ENCODE measurements around the gene WFIKKN2.

Gene WFIKKN2

GRCh38 chr17:50867363-50868139 is 32.2 kb downstream of the WFIKKN2 start (continued):
- TF ChIP-seq, protein P1, sequence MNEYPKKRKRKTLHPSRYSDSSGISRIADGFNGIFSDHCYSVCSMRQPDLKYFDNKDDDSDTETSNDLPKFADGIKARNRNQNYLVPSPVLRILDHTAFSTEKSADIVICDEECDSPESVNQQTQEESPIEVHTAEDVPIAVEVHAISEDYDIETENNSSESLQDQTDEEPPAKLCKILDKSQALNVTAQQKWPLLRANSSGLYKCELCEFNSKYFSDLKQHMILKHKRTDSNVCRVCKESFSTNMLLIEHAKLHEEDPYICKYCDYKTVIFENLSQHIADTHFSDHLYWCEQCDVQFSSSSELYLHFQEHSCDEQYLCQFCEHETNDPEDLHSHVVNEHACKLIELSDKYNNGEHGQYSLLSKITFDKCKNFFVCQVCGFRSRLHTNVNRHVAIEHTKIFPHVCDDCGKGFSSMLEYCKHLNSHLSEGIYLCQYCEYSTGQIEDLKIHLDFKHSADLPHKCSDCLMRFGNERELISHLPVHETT (tag by site-specific recombination; IDR thresholded peaks at IDR 0.05): no peak
- TF ChIP-seq ZNF660 (tag by site-specific recombination; IDR thresholded peaks at IDR 0.05) (peak; percentile 90), ZIC2 (tag by site-specific recombination; IDR thresholded peaks at IDR 0.05) (no peak), ZNF266 (tag by site-specific recombination; IDR thresholded peaks at IDR 0.05; ENCODE audit: low read depth) (peak; percentile 82; the same call in 1 of the 2 replicates), KLF16 (tag by site-specific recombination; IDR thresholded peaks at IDR 0.05) (peak; percentile 39; the same call in 1 of the 2 replicates), TRIM28 (IDR thresholded peaks at IDR 0.05; ENCODE audit: borderline replicate concordance, low read length) (no peak), ZNF654 (tag by site-specific recombination; IDR thresholded peaks at IDR 0.05; ENCODE audit: low read depth) (no peak), ZNF664 (tag by site-specific recombination; IDR thresholded peaks at IDR 0.05) (no peak; the same call in 1 of the 2 replicates), ZNF488 (tag by site-specific recombination; IDR thresholded peaks at IDR 0.05) (no peak), ZNF843 (tag by site-specific recombination; IDR thresholded peaks at IDR 0.05) (0 out of 2 replicates have a peak, but pooled peaks have one; percentile 12), OSR2 (tag by site-specific recombination; IDR thresholded peaks at IDR 0.05) (no peak), EGR2 (tag by site-specific recombination; IDR thresholded peaks at IDR 0.05; ENCODE audit: low read depth) (peak; percentile 94), REPIN1 (tag by site-specific recombination; IDR thresholded peaks at IDR 0.05; ENCODE audit: low read depth) (no peak)
- TF ChIP-seq, protein P2, sequence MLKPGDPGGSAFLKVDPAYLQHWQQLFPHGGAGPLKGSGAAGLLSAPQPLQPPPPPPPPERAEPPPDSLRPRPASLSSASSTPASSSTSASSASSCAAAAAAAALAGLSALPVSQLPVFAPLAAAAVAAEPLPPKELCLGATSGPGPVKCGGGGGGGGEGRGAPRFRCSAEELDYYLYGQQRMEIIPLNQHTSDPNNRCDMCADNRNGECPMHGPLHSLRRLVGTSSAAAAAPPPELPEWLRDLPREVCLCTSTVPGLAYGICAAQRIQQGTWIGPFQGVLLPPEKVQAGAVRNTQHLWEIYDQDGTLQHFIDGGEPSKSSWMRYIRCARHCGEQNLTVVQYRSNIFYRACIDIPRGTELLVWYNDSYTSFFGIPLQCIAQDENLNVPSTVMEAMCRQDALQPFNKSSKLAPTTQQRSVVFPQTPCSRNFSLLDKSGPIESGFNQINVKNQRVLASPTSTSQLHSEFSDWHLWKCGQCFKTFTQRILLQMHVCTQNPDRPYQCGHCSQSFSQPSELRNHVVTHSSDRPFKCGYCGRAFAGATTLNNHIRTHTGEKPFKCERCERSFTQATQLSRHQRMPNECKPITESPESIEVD (tag by site-specific recombination; IDR thresholded peaks at IDR 0.05): 0 out of 2 replicates have a peak, but pooled peaks have one; percentile 29

DNA sequence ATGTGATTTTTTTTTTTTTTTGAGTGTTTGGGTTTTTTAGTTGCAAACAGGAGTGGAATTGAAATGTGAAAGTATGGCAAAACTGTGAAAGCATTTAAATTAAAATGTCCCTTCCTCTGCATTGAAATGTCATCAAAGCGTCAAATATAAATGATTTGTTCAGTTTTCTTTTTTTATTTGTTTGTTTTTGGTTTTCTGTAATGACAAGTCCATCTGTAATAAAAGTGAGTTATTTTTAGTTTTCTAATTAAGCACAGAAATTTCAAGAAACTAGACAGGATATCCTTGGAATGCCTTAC is 32.7 kb downstream of the WFIKKN2 start:
- Histone ChIP-seq H3K4me3 (ENCODE audit: low read depth, low read length) (peak overlapping the region; percentile 49), H3K9me3 (ENCODE audit: control insufficient read depth, insufficient read depth, low read depth, low read length) (no peaks in the 10 kb centered on the region), H3K36me3 (ENCODE audit: control insufficient read depth in 2 of 2, insufficient read depth in 1 of 2, low read length in 2 of 2) (peaks cover 8 to 12% of the 10 kb centered on the region in 2 experiments; a peak in 2 of 3 replicates), H3K27ac (ENCODE audit: extremely low read depth, low read depth, low read length) (peak overlapping the region; percentile 99), H3K4me1 (ENCODE audit: control insufficient read depth, insufficient read depth, low read length) (peaks cover 19% of the 10 kb centered on the region)
- ChIA-PET POLR2A (interaction anchor here (1.3 to 4.0 kb wide), 10 partner anchors 8 to 253 kb away, joined by 5 to 106 read pairs (median 22); partner anchors contain the start of gene SPAG9), CTCF (interaction anchor here (0.6 to 2.0 kb wide), 3 partner anchors 10 to 364 kb away, joined by 3 to 11 read pairs (median 3); no protein-coding TSS in a partner anchor)
- TF ChIP-seq ZNF664 (tag by site-specific recombination; IDR thresholded peaks at IDR 0.05) (0 out of 2 replicates have a peak, but pooled peaks have one; percentile 36), ZNF600 (tag by site-specific recombination; IDR thresholded peaks at IDR 0.05) (no peak), ZNF571 (tag by site-specific recombination; IDR thresholded peaks at IDR 0.05) (no peak), ZNF248 (tag by site-specific recombination; IDR thresholded peaks at IDR 0.05) (no peak), KLF8 (tag by site-specific recombination; IDR thresholded peaks at IDR 0.05) (no peak), ZNF521 (tag by site-specific recombination; IDR thresholded peaks at IDR 0.05) (no peak)
- TF ChIP-seq, protein P3, sequence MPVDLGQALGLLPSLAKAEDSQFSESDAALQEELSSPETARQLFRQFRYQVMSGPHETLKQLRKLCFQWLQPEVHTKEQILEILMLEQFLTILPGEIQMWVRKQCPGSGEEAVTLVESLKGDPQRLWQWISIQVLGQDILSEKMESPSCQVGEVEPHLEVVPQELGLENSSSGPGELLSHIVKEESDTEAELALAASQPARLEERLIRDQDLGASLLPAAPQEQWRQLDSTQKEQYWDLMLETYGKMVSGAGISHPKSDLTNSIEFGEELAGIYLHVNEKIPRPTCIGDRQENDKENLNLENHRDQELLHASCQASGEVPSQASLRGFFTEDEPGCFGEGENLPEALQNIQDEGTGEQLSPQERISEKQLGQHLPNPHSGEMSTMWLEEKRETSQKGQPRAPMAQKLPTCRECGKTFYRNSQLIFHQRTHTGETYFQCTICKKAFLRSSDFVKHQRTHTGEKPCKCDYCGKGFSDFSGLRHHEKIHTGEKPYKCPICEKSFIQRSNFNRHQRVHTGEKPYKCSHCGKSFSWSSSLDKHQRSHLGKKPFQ (tag by site-specific recombination; IDR thresholded peaks at IDR 0.05): no peak
- TF ChIP-seq, protein P4, sequence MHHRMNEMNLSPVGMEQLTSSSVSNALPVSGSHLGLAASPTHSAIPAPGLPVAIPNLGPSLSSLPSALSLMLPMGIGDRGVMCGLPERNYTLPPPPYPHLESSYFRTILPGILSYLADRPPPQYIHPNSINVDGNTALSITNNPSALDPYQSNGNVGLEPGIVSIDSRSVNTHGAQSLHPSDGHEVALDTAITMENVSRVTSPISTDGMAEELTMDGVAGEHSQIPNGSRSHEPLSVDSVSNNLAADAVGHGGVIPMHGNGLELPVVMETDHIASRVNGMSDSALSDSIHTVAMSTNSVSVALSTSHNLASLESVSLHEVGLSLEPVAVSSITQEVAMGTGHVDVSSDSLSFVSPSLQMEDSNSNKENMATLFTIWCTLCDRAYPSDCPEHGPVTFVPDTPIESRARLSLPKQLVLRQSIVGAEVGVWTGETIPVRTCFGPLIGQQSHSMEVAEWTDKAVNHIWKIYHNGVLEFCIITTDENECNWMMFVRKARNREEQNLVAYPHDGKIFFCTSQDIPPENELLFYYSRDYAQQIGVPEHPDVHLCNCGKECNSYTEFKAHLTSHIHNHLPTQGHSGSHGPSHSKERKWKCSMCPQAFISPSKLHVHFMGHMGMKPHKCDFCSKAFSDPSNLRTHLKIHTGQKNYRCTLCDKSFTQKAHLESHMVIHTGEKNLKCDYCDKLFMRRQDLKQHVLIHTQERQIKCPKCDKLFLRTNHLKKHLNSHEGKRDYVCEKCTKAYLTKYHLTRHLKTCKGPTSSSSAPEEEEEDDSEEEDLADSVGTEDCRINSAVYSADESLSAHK (tag by site-specific recombination; IDR thresholded peaks at IDR 0.05): 0 out of 2 replicates have a peak, but pooled peaks have one; percentile 17
- TF ChIP-seq, protein P2 (tag by site-specific recombination; IDR thresholded peaks at IDR 0.05): peak; percentile 96
- TF ChIP-seq, protein P5, sequence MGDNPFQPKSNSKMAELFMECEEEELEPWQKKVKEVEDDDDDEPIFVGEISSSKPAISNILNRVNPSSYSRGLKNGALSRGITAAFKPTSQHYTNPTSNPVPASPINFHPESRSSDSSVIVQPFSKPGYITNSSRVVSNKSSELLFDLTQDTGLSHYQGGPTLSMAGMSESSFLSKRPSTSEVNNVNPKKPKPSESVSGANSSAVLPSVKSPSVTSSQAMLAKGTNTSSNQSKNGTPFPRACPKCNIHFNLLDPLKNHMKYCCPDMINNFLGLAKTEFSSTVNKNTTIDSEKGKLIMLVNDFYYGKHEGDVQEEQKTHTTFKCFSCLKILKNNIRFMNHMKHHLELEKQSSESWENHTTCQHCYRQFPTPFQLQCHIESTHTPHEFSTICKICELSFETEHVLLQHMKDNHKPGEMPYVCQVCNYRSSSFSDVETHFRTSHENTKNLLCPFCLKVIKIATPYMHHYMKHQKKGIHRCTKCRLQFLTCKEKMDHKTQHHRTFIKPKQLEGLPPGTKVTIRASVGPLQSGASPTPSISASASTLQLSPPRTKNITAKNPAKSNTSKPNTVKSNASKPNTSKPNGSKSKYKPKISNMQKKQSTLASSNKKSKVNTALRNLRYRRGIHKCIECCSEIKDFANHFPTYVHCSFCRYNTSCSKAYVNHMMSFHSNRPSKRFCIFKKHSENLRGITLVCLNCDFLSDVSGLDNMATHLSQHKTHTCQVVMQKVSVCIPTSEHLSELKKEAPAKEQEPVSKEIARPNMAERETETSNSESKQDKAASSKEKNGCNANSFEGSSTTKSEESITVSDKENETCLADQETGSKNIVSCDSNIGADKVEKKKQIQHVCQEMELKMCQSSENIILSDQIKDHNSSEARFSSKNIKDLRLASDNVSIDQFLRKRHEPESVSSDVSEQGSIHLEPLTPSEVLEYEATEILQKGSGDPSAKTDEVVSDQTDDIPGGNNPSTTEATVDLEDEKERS (tag by site-specific recombination; IDR thresholded peaks at IDR 0.05): no peak

Data from HEK293 (cell line).